GM13977 (cell line): Measurements from ENCODE around the gene RFC2.

Experiments used
- DNase-seq: peaks from one replicate; pipeline ENCODE4 v3.0.0; 2012; ENCODE audit warnings: low spot score
- in situ Hi-C: fragments of 300-500 bp; cut with MboI; formaldehyde crosslinking; loops from one replicate; pipeline ENCODE4 v1.12.0; 2022; ENCODE audit warnings: low sequenced_read_pairs, low pct_unique_long_range_greater_than_20kb, mixed read lengths, inconsistent platforms; ENCODE audit not compliant: unreplicated experiment
- TF ChIP-seq, protein P1 (sequence below): IDR thresholded peaks from 2 replicates; pipeline ENCODE4 v1.5.1; 2012; ENCODE audit warnings: mild to moderate bottlenecking, control low read depth; ENCODE audit not compliant: insufficient read depth; ENCODE audit errors: extremely low read depth, missing control alignments

The RFC2 gene

DNA sequence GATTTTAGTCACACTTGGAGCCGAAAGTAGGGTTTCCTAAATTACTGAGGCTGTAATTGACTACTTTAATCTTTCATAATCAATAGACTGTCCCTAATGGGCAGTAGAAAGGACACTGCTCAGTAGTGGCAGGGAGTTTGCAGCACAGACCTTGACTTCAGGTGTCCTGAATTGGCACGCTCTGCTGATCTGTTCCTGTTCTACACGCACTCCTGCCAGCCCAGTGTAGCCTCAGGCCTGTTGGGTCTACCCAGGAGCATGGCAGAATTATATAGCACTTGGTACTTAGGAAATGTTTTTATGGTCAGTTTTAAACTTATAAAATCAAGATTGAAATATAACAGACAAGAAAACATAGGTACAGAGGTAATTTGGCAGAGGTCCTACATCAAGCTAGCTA, 71.1 kb downstream of the RFC2 start:
- no peak for DNase-seq
- TF ChIP-seq, protein P1, sequence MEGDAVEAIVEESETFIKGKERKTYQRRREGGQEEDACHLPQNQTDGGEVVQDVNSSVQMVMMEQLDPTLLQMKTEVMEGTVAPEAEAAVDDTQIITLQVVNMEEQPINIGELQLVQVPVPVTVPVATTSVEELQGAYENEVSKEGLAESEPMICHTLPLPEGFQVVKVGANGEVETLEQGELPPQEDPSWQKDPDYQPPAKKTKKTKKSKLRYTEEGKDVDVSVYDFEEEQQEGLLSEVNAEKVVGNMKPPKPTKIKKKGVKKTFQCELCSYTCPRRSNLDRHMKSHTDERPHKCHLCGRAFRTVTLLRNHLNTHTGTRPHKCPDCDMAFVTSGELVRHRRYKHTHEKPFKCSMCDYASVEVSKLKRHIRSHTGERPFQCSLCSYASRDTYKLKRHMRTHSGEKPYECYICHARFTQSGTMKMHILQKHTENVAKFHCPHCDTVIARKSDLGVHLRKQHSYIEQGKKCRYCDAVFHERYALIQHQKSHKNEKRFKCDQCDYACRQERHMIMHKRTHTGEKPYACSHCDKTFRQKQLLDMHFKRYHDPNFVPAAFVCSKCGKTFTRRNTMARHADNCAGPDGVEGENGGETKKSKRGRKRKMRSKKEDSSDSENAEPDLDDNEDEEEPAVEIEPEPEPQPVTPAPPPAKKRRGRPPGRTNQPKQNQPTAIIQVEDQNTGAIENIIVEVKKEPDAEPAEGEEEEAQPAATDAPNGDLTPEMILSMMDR, result no peak
- in situ Hi-C loops, result loop anchor here (25.0 kb wide), 1 partner anchor 96 kb away; the partner anchor contains the start of gene LIMK1

DNA sequence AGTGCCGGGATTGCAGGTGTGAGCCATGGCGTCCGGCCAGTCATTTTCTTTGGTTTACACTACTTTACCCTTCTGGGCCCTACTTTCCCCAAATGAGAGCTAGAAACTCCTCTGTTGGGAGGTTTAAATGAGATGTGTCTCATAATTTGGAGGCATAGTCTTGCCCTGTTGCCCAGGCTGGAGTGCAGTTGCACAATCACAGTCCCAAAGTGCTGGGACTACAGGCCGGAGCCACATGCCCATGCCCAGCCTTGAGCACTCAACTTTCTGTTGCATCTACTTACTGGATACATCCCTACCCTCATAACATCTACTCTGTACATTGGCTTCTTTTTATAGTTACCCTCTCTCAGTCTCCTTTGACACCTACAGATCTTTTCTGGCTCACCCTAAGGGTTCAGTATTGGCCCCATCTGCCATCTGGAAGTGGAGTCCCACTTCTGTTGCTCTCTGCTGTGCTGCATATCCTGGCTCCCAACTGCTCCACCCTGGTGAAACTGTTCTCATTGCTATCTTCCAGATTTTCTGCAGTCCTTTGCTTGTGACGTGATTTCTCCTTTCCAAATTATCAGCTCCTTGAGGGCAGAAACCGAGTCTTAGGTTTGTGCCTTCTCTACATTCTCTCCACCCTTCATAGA, 71.6 kb downstream of the RFC2 start:
- in situ Hi-C loops, result loop anchor here (25.0 kb wide), 1 partner anchor 95 kb away; the partner anchor contains the start of gene LIMK1
- TF ChIP-seq, protein P1, result no peak
- DNase-seq, result no peak

DNA sequence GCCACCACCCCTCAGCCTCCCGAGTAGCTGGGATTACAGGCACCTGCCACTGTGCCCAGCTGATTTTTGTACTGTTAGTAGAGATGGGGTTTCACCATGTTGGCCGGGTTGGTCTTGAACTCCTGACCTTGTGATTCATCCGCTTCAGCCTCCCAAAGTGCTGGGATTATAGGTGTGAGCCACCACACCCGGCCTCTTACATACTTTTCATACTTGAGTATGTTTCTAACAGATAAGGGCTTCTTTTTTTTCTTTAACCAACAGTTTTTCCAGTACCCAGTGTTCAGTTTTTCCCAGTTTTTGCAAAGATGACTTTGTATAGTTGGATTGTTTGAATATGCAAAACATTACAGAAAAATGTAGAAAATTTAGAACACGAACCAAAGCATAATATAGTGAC, 72.4 kb downstream of the RFC2 start:
- in situ Hi-C loops, result loop anchor here (25.0 kb wide), 1 partner anchor 95 kb away; the partner anchor contains the start of gene LIMK1
- TF ChIP-seq, protein P1, result no peak
- no peak for DNase-seq
